Keratinocyte (primary cell): ENCODE data around the gene FARP1.

ENCODE experiments used
- EZH2 ChIP-seq: IDR thresholded peaks from one replicate; pipeline ENCODE4 v1.6.1; 2012; ENCODE audit warnings: inconsistent platforms, mild to moderate bottlenecking, low read length, moderate library complexity
- TF ChIP-seq, protein P1 (sequence below), 3 experiments: IDR thresholded peaks in 1 of 3; conservative IDR thresholded peaks in 1 of 3; optimal IDR thresholded peaks in 1 of 3; 2 replicates in 2 of 3; 3 replicates in 1 of 3; pipeline versions ENCODE3 to v1.5.1; 2011; ENCODE audit warnings: low read length in 3 of 3, mild to moderate bottlenecking in 3 of 3, moderate library complexity in 2 of 3, control low read depth in 1 of 3, inconsistent platforms in 1 of 3; ENCODE audit not compliant: insufficient read depth in 2 of 3; ENCODE audit errors: extremely low read depth in 1 of 3

DNA sequence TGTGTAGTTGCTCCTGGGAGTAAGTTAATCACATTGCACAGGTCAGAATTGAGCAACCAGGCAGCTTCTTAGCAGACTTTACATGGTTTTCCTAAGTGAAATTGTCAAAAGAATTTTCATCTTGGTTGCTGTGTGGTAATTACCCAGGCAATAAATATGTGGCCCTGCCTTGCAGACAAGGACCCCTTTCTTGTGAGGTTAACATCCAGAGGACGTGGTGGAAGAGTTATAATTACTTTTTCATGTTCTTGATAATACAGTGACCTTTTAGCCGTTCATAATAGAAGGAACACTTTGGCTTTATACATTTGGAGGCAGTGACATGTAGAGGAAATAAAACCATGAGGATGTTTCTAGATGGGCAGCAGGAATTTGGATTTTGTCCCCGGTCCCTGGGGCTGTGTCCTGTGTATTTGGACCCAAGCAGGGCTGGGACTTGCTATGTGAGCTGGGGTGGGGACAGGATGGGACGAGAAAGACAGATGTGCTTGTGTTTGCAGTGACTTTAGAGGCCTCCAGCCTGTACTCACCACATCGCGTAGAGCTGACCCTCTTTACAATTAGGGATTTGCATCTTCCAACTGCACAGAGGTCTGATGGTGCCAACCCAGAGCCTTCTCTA is 277.8 kb downstream of the FARP1 start:
- TF ChIP-seq, protein P1, sequence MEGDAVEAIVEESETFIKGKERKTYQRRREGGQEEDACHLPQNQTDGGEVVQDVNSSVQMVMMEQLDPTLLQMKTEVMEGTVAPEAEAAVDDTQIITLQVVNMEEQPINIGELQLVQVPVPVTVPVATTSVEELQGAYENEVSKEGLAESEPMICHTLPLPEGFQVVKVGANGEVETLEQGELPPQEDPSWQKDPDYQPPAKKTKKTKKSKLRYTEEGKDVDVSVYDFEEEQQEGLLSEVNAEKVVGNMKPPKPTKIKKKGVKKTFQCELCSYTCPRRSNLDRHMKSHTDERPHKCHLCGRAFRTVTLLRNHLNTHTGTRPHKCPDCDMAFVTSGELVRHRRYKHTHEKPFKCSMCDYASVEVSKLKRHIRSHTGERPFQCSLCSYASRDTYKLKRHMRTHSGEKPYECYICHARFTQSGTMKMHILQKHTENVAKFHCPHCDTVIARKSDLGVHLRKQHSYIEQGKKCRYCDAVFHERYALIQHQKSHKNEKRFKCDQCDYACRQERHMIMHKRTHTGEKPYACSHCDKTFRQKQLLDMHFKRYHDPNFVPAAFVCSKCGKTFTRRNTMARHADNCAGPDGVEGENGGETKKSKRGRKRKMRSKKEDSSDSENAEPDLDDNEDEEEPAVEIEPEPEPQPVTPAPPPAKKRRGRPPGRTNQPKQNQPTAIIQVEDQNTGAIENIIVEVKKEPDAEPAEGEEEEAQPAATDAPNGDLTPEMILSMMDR (optimal IDR thresholded peaks at IDR 0.05 in 1 of 3, IDR thresholded peaks at IDR 0.05 in 1 of 3, conservative IDR thresholded peaks at IDR 0.05 in 1 of 3; ENCODE audit: extremely low read depth in 1 of 3, insufficient read depth in 2 of 3, low read length in 3 of 3), result no peak
- TF ChIP-seq EZH2, result no peak
